WTC11 (cell line): Measurements from ENCODE around the gene ATP5PF. TPM values are rescaled to one million over a fixed set of nuclear protein-coding genes. Genes with fewer than 3 reads are reported as not detected.

ENCODE experiments used
- ATAC-seq: fragments of 200-7000 bp; cut with Tn5 transposase; 2 replicates; pipeline ENCODE4 v1.10.0; 2021; ENCODE audit warnings: mild to moderate bottlenecking, moderate library complexity
- CTCF ChIA-PET: fragments of 300-600 bp; sonication (Branson Sonifier 250); formaldehyde crosslinking; loops from one replicate; lab custom pipeline; 2021; ENCODE audit warnings: antibody characterized with exemption; lab: Charles Lee
- POLR2A ChIA-PET: fragments of 350-600 bp; sonication (Branson Sonifier 250); formaldehyde crosslinking; loops from one replicate; lab custom pipeline; 2021; ENCODE audit warnings: antibody characterized with exemption; lab: Charles Lee
- DNase-seq: peaks from one replicate; pipeline ENCODE4 v3.0.0; 2021; ENCODE audit warnings: low spot score
- H3K27ac Mint-ChIP-seq: 2 replicates; pipeline ENCODE4 v1.8.0; 2021; ENCODE audit warnings: mixed read lengths
- H3K27me3 Mint-ChIP-seq: 2 replicates; pipeline ENCODE4 v1.8.0; 2021; ENCODE audit warnings: low read depth, mild to moderate bottlenecking, moderate library complexity, mixed read lengths
- H3K36me3 Mint-ChIP-seq: 2 replicates; pipeline ENCODE4 v1.8.0; 2021; ENCODE audit warnings: mixed read lengths
- H3K4me1 Mint-ChIP-seq: 2 replicates; pipeline ENCODE4 v1.8.0; 2022; ENCODE audit warnings: mixed read lengths
- H3K4me3 Mint-ChIP-seq: 2 replicates; pipeline ENCODE4 v1.8.0; 2021; ENCODE audit warnings: mild to moderate bottlenecking, moderate library complexity, mixed read lengths
- H3K9me3 Mint-ChIP-seq: 2 replicates; pipeline ENCODE4 v1.8.0; 2021; ENCODE audit warnings: mixed read lengths
- FOXK1 ChIP-seq: sonication (generic); formaldehyde crosslinking; IDR thresholded peaks from 2 replicates; pipeline ENCODE4 v1.8.0; 2022; ENCODE audit warnings: mild to moderate bottlenecking, moderate library complexity, missing genetic modification reagents
- GABPB1 ChIP-seq: sonication (generic); formaldehyde crosslinking; IDR thresholded peaks from 2 replicates; pipeline ENCODE4 v1.8.1; 2023; ENCODE audit warnings: mild to moderate bottlenecking, missing genetic modification reagents
- GTF2I ChIP-seq: fragments of 250-450 bp; sonication (Bioruptor Pico); conservative IDR thresholded peaks from 2 replicates; pipeline ENCODE4 v1.4.0; 2021; ENCODE audit warnings: mild to moderate bottlenecking
- MYBL2 ChIP-seq: sonication (generic); formaldehyde crosslinking; IDR thresholded peaks from 2 replicates; pipeline ENCODE4 v1.8.1; 2023; ENCODE audit warnings: mild to moderate bottlenecking, moderate library complexity, missing genetic modification reagents
- NFATC4 ChIP-seq: fragments of 250-450 bp; sonication (Bioruptor Pico); IDR thresholded peaks from 2 replicates; pipeline ENCODE4 v1.9.0; 2021; ENCODE audit warnings: mild to moderate bottlenecking
- SOX15 ChIP-seq: fragments of 250-450 bp; sonication (Bioruptor Pico); IDR thresholded peaks from 2 replicates; pipeline ENCODE4 v1.9.0; 2021; ENCODE audit warnings: mild to moderate bottlenecking
- TP53 ChIP-seq: sonication (generic); formaldehyde crosslinking; IDR thresholded peaks from 2 replicates; pipeline ENCODE4 v1.8.1; 2023; ENCODE audit warnings: mild to moderate bottlenecking, missing genetic modification reagents
- ZNF317 ChIP-seq: sonication (generic); formaldehyde crosslinking; IDR thresholded peaks from 2 replicates; pipeline ENCODE4 v1.8.1; 2023; ENCODE audit warnings: low read depth, mild to moderate bottlenecking, moderate library complexity, missing genetic modification reagents, borderline replicate concordance
- total RNA-seq: library from RNA; stranded (reverse); gene quantifications from 3 replicates; pipeline ENCODE4 v1.2.3, GENCODE V29; 2021
- TF ChIP-seq, protein P1 (sequence below): sonication (generic); formaldehyde crosslinking; IDR thresholded peaks from 2 replicates; pipeline ENCODE4 v1.8.0; 2023; ENCODE audit warnings: missing genetic modification reagents, mild to moderate bottlenecking, borderline replicate concordance
- TF ChIP-seq, protein P2 (sequence below): fragments of 250-450 bp; sonication (Bioruptor Pico); IDR thresholded peaks from 2 replicates; pipeline ENCODE4 v1.9.0; 2021; ENCODE audit warnings: mild to moderate bottlenecking, borderline replicate concordance
- TF ChIP-seq, protein P3 (sequence below): fragments of 250-450 bp; sonication (Bioruptor Pico); IDR thresholded peaks from 2 replicates; pipeline ENCODE4 v1.9.0; 2021; ENCODE audit warnings: mild to moderate bottlenecking
- TF ChIP-seq, protein P4 (sequence below): sonication (generic); formaldehyde crosslinking; IDR thresholded peaks from 2 replicates; pipeline ENCODE4 v1.8.0; 2022; ENCODE audit warnings: mild to moderate bottlenecking, missing genetic modification reagents
- TF ChIP-seq, protein P5 (sequence below): sonication (generic); formaldehyde crosslinking; IDR thresholded peaks from 2 replicates; pipeline ENCODE4 v1.8.1; 2022; ENCODE audit warnings: missing genetic modification reagents, borderline replicate concordance
- TF ChIP-seq, protein P6 (sequence below): sonication (generic); formaldehyde crosslinking; IDR thresholded peaks from 2 replicates; pipeline ENCODE4 v1.8.1; 2023; ENCODE audit warnings: mild to moderate bottlenecking, moderate library complexity, missing genetic modification reagents

Gene ATP5PF
- total RNA-seq, 1 experiment from 2014 or later = 129 TPM

DNA sequence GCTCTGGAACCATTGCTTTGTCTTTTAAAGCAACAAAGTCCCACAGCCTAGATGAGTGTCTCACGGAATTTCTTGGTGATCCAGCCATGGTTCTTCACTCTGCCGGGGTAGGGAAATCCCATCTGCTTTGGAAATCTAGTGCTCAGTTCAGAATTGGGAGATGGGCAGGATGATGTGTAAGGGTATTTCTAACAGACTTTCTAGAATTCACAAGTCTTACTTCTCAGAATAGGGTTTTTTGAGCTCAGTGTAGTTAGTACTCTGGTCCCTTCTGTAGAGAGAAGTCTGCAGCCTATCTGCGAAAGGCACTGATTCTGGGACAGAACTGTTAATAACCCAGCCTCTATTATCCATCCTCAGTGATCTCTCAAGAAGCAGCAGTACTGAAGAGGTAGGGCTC, 25.4 kb upstream of the ATP5PF start:
- Mint-ChIP-seq H3K9me3 (no peaks in the 10 kb centered on the region), H3K27ac (no peak overlapping the region), H3K4me3 (no peak overlapping the region), H3K36me3 (peaks cover 41% of the 10 kb centered on the region), H3K4me1 (no peaks in the 10 kb centered on the region), H3K27me3 (no peaks in the 10 kb centered on the region)
- ATAC-seq = no peak
- TF ChIP-seq, protein P1, sequence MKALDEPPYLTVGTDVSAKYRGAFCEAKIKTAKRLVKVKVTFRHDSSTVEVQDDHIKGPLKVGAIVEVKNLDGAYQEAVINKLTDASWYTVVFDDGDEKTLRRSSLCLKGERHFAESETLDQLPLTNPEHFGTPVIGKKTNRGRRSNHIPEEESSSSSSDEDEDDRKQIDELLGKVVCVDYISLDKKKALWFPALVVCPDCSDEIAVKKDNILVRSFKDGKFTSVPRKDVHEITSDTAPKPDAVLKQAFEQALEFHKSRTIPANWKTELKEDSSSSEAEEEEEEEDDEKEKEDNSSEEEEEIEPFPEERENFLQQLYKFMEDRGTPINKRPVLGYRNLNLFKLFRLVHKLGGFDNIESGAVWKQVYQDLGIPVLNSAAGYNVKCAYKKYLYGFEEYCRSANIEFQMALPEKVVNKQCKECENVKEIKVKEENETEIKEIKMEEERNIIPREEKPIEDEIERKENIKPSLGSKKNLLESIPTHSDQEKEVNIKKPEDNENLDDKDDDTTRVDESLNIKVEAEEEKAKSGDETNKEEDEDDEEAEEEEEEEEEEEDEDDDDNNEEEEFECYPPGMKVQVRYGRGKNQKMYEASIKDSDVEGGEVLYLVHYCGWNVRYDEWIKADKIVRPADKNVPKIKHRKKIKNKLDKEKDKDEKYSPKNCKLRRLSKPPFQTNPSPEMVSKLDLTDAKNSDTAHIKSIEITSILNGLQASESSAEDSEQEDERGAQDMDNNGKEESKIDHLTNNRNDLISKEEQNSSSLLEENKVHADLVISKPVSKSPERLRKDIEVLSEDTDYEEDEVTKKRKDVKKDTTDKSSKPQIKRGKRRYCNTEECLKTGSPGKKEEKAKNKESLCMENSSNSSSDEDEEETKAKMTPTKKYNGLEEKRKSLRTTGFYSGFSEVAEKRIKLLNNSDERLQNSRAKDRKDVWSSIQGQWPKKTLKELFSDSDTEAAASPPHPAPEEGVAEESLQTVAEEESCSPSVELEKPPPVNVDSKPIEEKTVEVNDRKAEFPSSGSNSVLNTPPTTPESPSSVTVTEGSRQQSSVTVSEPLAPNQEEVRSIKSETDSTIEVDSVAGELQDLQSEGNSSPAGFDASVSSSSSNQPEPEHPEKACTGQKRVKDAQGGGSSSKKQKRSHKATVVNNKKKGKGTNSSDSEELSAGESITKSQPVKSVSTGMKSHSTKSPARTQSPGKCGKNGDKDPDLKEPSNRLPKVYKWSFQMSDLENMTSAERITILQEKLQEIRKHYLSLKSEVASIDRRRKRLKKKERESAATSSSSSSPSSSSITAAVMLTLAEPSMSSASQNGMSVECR = no peak
- TF ChIP-seq NFATC4 (CRISPR knock-in tag) (no peak), GTF2I (no peak), FOXK1 (CRISPR knock-in tag) (no peak), TP53 (CRISPR knock-in tag) (no peak), MYBL2 (no peak), ZNF317 (no peak), SOX15 (no peak), GABPB1 (no peak)
- TF ChIP-seq, protein P2, sequence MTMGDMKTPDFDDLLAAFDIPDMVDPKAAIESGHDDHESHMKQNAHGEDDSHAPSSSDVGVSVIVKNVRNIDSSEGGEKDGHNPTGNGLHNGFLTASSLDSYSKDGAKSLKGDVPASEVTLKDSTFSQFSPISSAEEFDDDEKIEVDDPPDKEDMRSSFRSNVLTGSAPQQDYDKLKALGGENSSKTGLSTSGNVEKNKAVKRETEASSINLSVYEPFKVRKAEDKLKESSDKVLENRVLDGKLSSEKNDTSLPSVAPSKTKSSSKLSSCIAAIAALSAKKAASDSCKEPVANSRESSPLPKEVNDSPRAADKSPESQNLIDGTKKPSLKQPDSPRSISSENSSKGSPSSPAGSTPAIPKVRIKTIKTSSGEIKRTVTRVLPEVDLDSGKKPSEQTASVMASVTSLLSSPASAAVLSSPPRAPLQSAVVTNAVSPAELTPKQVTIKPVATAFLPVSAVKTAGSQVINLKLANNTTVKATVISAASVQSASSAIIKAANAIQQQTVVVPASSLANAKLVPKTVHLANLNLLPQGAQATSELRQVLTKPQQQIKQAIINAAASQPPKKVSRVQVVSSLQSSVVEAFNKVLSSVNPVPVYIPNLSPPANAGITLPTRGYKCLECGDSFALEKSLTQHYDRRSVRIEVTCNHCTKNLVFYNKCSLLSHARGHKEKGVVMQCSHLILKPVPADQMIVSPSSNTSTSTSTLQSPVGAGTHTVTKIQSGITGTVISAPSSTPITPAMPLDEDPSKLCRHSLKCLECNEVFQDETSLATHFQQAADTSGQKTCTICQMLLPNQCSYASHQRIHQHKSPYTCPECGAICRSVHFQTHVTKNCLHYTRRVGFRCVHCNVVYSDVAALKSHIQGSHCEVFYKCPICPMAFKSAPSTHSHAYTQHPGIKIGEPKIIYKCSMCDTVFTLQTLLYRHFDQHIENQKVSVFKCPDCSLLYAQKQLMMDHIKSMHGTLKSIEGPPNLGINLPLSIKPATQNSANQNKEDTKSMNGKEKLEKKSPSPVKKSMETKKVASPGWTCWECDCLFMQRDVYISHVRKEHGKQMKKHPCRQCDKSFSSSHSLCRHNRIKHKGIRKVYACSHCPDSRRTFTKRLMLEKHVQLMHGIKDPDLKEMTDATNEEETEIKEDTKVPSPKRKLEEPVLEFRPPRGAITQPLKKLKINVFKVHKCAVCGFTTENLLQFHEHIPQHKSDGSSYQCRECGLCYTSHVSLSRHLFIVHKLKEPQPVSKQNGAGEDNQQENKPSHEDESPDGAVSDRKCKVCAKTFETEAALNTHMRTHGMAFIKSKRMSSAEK = no peak
- TF ChIP-seq, protein P3, sequence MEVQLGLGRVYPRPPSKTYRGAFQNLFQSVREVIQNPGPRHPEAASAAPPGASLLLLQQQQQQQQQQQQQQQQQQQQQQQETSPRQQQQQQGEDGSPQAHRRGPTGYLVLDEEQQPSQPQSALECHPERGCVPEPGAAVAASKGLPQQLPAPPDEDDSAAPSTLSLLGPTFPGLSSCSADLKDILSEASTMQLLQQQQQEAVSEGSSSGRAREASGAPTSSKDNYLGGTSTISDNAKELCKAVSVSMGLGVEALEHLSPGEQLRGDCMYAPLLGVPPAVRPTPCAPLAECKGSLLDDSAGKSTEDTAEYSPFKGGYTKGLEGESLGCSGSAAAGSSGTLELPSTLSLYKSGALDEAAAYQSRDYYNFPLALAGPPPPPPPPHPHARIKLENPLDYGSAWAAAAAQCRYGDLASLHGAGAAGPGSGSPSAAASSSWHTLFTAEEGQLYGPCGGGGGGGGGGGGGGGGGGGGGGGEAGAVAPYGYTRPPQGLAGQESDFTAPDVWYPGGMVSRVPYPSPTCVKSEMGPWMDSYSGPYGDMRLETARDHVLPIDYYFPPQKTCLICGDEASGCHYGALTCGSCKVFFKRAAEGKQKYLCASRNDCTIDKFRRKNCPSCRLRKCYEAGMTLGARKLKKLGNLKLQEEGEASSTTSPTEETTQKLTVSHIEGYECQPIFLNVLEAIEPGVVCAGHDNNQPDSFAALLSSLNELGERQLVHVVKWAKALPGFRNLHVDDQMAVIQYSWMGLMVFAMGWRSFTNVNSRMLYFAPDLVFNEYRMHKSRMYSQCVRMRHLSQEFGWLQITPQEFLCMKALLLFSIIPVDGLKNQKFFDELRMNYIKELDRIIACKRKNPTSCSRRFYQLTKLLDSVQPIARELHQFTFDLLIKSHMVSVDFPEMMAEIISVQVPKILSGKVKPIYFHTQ (CRISPR knock-in tag) = no peak
- TF ChIP-seq, protein P4, sequence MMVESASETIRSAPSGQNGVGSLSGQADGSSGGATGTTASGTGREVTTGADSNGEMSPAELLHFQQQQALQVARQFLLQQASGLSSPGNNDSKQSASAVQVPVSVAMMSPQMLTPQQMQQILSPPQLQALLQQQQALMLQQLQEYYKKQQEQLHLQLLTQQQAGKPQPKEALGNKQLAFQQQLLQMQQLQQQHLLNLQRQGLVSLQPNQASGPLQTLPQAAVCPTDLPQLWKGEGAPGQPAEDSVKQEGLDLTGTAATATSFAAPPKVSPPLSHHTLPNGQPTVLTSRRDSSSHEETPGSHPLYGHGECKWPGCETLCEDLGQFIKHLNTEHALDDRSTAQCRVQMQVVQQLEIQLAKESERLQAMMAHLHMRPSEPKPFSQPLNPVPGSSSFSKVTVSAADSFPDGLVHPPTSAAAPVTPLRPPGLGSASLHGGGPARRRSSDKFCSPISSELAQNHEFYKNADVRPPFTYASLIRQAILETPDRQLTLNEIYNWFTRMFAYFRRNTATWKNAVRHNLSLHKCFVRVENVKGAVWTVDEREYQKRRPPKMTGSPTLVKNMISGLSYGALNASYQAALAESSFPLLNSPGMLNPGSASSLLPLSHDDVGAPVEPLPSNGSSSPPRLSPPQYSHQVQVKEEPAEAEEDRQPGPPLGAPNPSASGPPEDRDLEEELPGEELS = no peak
- TF ChIP-seq, protein P5, sequence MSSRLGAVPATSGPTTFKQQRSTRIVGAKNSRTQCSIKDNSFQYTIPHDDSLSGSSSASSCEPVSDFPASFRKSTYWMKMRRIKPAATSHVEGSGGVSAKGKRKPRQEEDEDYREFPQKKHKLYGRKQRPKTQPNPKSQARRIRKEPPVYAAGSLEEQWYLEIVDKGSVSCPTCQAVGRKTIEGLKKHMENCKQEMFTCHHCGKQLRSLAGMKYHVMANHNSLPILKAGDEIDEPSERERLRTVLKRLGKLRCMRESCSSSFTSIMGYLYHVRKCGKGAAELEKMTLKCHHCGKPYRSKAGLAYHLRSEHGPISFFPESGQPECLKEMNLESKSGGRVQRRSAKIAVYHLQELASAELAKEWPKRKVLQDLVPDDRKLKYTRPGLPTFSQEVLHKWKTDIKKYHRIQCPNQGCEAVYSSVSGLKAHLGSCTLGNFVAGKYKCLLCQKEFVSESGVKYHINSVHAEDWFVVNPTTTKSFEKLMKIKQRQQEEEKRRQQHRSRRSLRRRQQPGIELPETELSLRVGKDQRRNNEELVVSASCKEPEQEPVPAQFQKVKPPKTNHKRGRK (CRISPR knock-in tag) = no peak
- TF ChIP-seq, protein P6, sequence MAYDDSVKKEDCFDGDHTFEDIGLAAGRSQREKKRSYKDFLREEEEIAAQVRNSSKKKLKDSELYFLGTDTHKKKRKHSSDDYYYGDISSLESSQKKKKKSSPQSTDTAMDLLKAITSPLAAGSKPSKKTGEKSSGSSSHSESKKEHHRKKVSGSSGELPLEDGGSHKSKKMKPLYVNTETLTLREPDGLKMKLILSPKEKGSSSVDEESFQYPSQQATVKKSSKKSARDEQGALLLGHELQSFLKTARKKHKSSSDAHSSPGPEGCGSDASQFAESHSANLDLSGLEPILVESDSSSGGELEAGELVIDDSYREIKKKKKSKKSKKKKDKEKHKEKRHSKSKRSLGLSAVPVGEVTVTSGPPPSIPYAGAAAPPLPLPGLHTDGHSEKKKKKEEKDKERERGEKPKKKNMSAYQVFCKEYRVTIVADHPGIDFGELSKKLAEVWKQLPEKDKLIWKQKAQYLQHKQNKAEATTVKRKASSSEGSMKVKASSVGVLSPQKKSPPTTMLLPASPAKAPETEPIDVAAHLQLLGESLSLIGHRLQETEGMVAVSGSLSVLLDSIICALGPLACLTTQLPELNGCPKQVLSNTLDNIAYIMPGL (CRISPR knock-in tag) = no peak
- POLR2A ChIA-PET = no interaction called here
- CTCF ChIA-PET = no interaction called here
- no peak for DNase-seq
